GM19099 (cell line): Measurements from ENCODE around the gene CDH23.

Source experiments
- POLR2A ChIP-seq: IDR thresholded peaks from 3 replicates; pipeline ENCODE4 v1.6.1; 2011; ENCODE audit warnings: low read depth; ENCODE audit not compliant: insufficient read length; ENCODE audit errors: extremely low read depth

The CDH23 gene

GRCh38 chr10:71381611-71382010, 15.1 kb upstream of the CDH23 start:
- no peak for TF ChIP-seq POLR2A

GRCh38 chr10:71382028-71382427, 14.7 kb upstream of the CDH23 start:
- TF ChIP-seq POLR2A, result no peak

- TF ChIP-seq POLR2A, result no peak
These were observed 14.0 kb upstream of the CDH23 start for GRCh38 chr10:71382757-71383156.

GRCh38 chr10:71383972-71384687, 12.6 kb upstream of the CDH23 start:
- TF ChIP-seq POLR2A, result no peak

- TF ChIP-seq POLR2A, result no peak
These were observed 8.5 kb upstream of the CDH23 start for GRCh38 chr10:71388171-71388570.

- TF ChIP-seq POLR2A, result no peak
These were observed 8.0 kb upstream of the CDH23 start for GRCh38 chr10:71388583-71389310.

GRCh38 chr10:71389768-71390460, 6.8 kb upstream of the CDH23 start:
- no peak for TF ChIP-seq POLR2A

- TF ChIP-seq POLR2A, result no peak
These were observed 6.3 kb upstream of the CDH23 start for GRCh38 chr10:71390461-71390835.

GRCh38 chr10:71390921-71391690, 5.6 kb upstream of the CDH23 start:
- no peak for TF ChIP-seq POLR2A

- TF ChIP-seq POLR2A, result no peak
These were observed 5.0 kb upstream of the CDH23 start for GRCh38 chr10:71391701-71392100.

GRCh38 chr10:71392292-71392691, 4.4 kb upstream of the CDH23 start:
- TF ChIP-seq POLR2A, result no peak

- no peak for TF ChIP-seq POLR2A
These were observed 3.6 kb upstream of the CDH23 start for GRCh38 chr10:71392791-71393781.

- TF ChIP-seq POLR2A, result no peak
These were observed 2.8 kb upstream of the CDH23 start for GRCh38 chr10:71393841-71394475.
